HEK293 (cell line): ENCODE results near the gene SLC38A4.

Experiments
- CTCF ChIA-PET: fragments of 350-600 bp; formaldehyde crosslinking; extraction: SDS; loops from one replicate; lab custom pipeline; 2021; ENCODE audit warnings: antibody characterized with exemption; lab: Yijun Ruan, JAX
- POLR2A ChIA-PET: fragments of 300-600 bp; formaldehyde crosslinking; extraction: SDS; loops from one replicate; lab custom pipeline; 2020; ENCODE audit warnings: antibody characterized with exemption, inconsistent platforms; lab: Yijun Ruan, JAX
- H3K27ac ChIP-seq: fragments of 200-500 bp; sonication (Bioruptor generic); 2 replicates; pipeline ENCODE4 v1.5.1; 2014; ENCODE audit warnings: low read depth, low read length, control low read depth, inconsistent platforms; ENCODE audit errors: extremely low read depth
- H3K36me3 ChIP-seq, 2 experiments: fragments of 200-500 bp in 1 of 2; sonication (Bioruptor generic) in 1 of 2; 1 replicate in 1 of 2; 2 replicates in 1 of 2; pipeline ENCODE4 v1.5.1; 2014 to 2017; ENCODE audit warnings: inconsistent platforms in 2 of 2, low read length in 2 of 2; ENCODE audit not compliant: control insufficient read depth in 2 of 2, insufficient read depth in 1 of 2
- H3K4me1 ChIP-seq: fragments of 200-500 bp; sonication (Bioruptor generic); 2 replicates; pipeline ENCODE4 v1.5.1; 2014; ENCODE audit warnings: mild to moderate bottlenecking, low read length, inconsistent platforms; ENCODE audit not compliant: control insufficient read depth, insufficient read depth
- H3K4me3 ChIP-seq: 2 replicates; pipeline ENCODE4 v1.5.1; 2011; ENCODE audit warnings: low read depth, mild to moderate bottlenecking, control low read depth, low read length, moderate library complexity
- H3K9me3 ChIP-seq: fragments of 200-500 bp; sonication (Bioruptor generic); 2 replicates; pipeline ENCODE4 v1.5.1; 2014; ENCODE audit warnings: low read depth, low read length, inconsistent platforms; ENCODE audit not compliant: control insufficient read depth, insufficient read depth
- AEBP2 ChIP-seq: fragments of 450-650 bp; formaldehyde crosslinking; IDR thresholded peaks from 2 replicates; pipeline ENCODE4 v1.5.1; 2016; ENCODE audit warnings: missing biosample characterization, missing genetic modification characterization, borderline replicate concordance
- GLIS1 ChIP-seq: fragments of 450-650 bp; formaldehyde crosslinking; IDR thresholded peaks from 2 replicates; pipeline ENCODE4 v1.5.1; 2016; ENCODE audit warnings: missing biosample characterization, missing genetic modification characterization
- PRDM6 ChIP-seq: fragments of 450-650 bp; formaldehyde crosslinking; IDR thresholded peaks from 2 replicates; pipeline ENCODE4 v1.5.1; 2017; ENCODE audit warnings: missing biosample characterization, missing genetic modification characterization
- SCRT2 ChIP-seq: fragments of 450-650 bp; formaldehyde crosslinking; IDR thresholded peaks from 2 replicates; pipeline ENCODE4 v1.5.1; 2016; ENCODE audit warnings: missing biosample characterization, missing genetic modification characterization
- SETDB1 ChIP-seq: IDR thresholded peaks from one replicate; pipeline ENCODE4 v1.6.1; 2017; ENCODE audit warnings: mild to moderate bottlenecking, low read length, moderate library complexity, mixed read lengths; ENCODE audit not compliant: insufficient read length
- ZBTB11 ChIP-seq: fragments of 450-650 bp; formaldehyde crosslinking; conservative IDR thresholded peaks from 2 replicates; pipeline ENCODE4 v1.5.1; 2016; ENCODE audit warnings: low read depth, missing biosample characterization, missing genetic modification characterization
- ZFP3 ChIP-seq: fragments of 450-650 bp; formaldehyde crosslinking; IDR thresholded peaks from 2 replicates; pipeline ENCODE4 v1.5.1; 2016; ENCODE audit warnings: low read depth, missing biosample characterization, missing genetic modification characterization
- ZNF112 ChIP-seq: fragments of 450-650 bp; formaldehyde crosslinking; IDR thresholded peaks from 2 replicates; pipeline ENCODE4 v1.5.0; 2017; ENCODE audit warnings: missing biosample characterization, missing genetic modification characterization
- ZNF155 ChIP-seq: fragments of 450-650 bp; formaldehyde crosslinking; IDR thresholded peaks from 2 replicates; pipeline ENCODE4 v1.5.1; 2016; ENCODE audit warnings: missing biosample characterization, missing genetic modification characterization
- ZNF16 ChIP-seq: fragments of 450-650 bp; formaldehyde crosslinking; IDR thresholded peaks from 2 replicates; pipeline ENCODE4 v1.5.1; 2016; ENCODE audit warnings: low read depth, missing biosample characterization, missing genetic modification characterization
- ZNF248 ChIP-seq: fragments of 450-650 bp; formaldehyde crosslinking; IDR thresholded peaks from 2 replicates; pipeline ENCODE4 v1.5.1; 2017; ENCODE audit warnings: missing biosample characterization, missing genetic modification characterization
- ZNF266 ChIP-seq: fragments of 450-650 bp; formaldehyde crosslinking; IDR thresholded peaks from 2 replicates; pipeline ENCODE4 v1.5.1; 2016; ENCODE audit warnings: missing biosample characterization, missing genetic modification characterization, low read depth
- ZNF341 ChIP-seq: fragments of 450-650 bp; formaldehyde crosslinking; IDR thresholded peaks from 2 replicates; pipeline ENCODE4; 2016; ENCODE audit warnings: low read depth, missing biosample characterization, missing genetic modification characterization
- ZNF449 ChIP-seq: fragments of 450-650 bp; formaldehyde crosslinking; IDR thresholded peaks from 2 replicates; pipeline ENCODE4 v1.5.1; 2017; ENCODE audit warnings: missing biosample characterization, mild to moderate bottlenecking, missing genetic modification characterization, moderate library complexity
- ZNF510 ChIP-seq: fragments of 450-650 bp; formaldehyde crosslinking; IDR thresholded peaks from 2 replicates; pipeline ENCODE4 v1.5.1; 2018; ENCODE audit warnings: mild to moderate bottlenecking, missing genetic modification characterization, missing biosample characterization; ENCODE audit not compliant: insufficient replicate concordance
- ZNF843 ChIP-seq: fragments of 450-650 bp; formaldehyde crosslinking; IDR thresholded peaks from 2 replicates; pipeline ENCODE4 v1.5.1; 2016; ENCODE audit warnings: missing biosample characterization, missing genetic modification characterization

The SLC38A4 gene

GRCh38 chr12:46811185-46811584, 14.6 kb downstream of the SLC38A4 start (continued):
- TF ChIP-seq ZNF449 (tag by site-specific recombination) (no peak), ZFP3 (tag by site-specific recombination) (no peak), ZNF16 (tag by site-specific recombination) (no peak), ZNF843 (tag by site-specific recombination) (no peak)

GRCh38 chr12:46808955-46809697, 16.7 kb downstream of the SLC38A4 start:
- peak; percentile 41; the same call in 1 of the 2 replicates for TF ChIP-seq SCRT2 (tag by site-specific recombination)
- no peak for TF ChIP-seq ZNF341
- POLR2A ChIA-PET: no interaction called here
- Histone ChIP-seq H3K4me1 (no peaks in the 10 kb centered on the region), H3K9me3 (no peaks in the 10 kb centered on the region), H3K27ac (no peak overlapping the region), H3K36me3 (no peaks in the 10 kb centered on the region), H3K4me3 (no peak overlapping the region)
- CTCF ChIA-PET: no interaction called here

- H3K4me1 ChIP-seq: no peaks in the 10 kb centered on the region
- ChIA-PET POLR2A (no interaction called here), CTCF (no interaction called here)
- H3K27ac ChIP-seq: no peak overlapping the region
- TF ChIP-seq SETDB1 (no peak), ZNF510 (no peak), ZNF248 (tag by site-specific recombination) (no peak), ZBTB11 (no peak), ZNF155 (tag by site-specific recombination) (no peak), ZNF112 (no peak), PRDM6 (tag by site-specific recombination) (no peak), GLIS1 (tag by site-specific recombination) (no peak), AEBP2 (tag by site-specific recombination) (no peak), ZNF266 (tag by site-specific recombination) (no peak)
- no peaks in the 10 kb centered on the region for H3K9me3 ChIP-seq
- no peak overlapping the region for H3K4me3 ChIP-seq
- H3K36me3 ChIP-seq: no peaks in the 10 kb centered on the region
Observed at GRCh38 chr12:46808317-46808716, 17.5 kb downstream of the SLC38A4 start.
